Lower lobe of right lung (tissue), 2 donors: ENCODE measurements around the gene ZNF354C. TPM values are rescaled to one million over a fixed set of nuclear protein-coding genes. Genes with fewer than 3 reads are reported as not detected.

ENCODE experiments used
- ATAC-seq, 2 donors: fragments of 200-7000 bp; cut with Tn5 transposase; one replicate each; pipeline ENCODE4 v1.9.1; 2020 to 2022; ENCODE audit warnings: mild to moderate bottlenecking in 2 of 2, moderate library complexity in 2 of 2
- DNase-seq: peaks from one replicate; pipeline ENCODE4 v3.0.0-alpha.2; 2020
- H3K27ac ChIP-seq: fragments of 200-600 bp; one replicate; pipeline ENCODE4 v1.8.0; 2022
- H3K27me3 ChIP-seq: fragments of 200-600 bp; one replicate; pipeline ENCODE4 v1.8.0; 2022; ENCODE audit warnings: low read depth
- H3K36me3 ChIP-seq: fragments of 200-600 bp; one replicate; pipeline ENCODE4 v1.8.0; 2022; ENCODE audit warnings: mild to moderate bottlenecking
- H3K4me1 ChIP-seq: fragments of 200-600 bp; one replicate; pipeline ENCODE4 v1.8.0; 2022
- H3K4me3 ChIP-seq: fragments of 200-600 bp; one replicate; pipeline ENCODE4 v1.8.0; 2022; ENCODE audit warnings: mild to moderate bottlenecking
- H3K9me3 ChIP-seq: fragments of 200-600 bp; one replicate; pipeline ENCODE4 v1.8.0; 2022
- CTCF ChIP-seq: fragments of 200-600 bp; IDR thresholded peaks from one replicate; pipeline ENCODE4 v1.8.0; 2022; ENCODE audit warnings: antibody characterized with exemption, mild to moderate bottlenecking
- intact Hi-C: fragments of 100-400 bp; cut with DNase I; formaldehyde crosslinking; loops from one replicate; pipeline ENCODE4 v1.11.0; 2022
- total RNA-seq: library from RNA; stranded (reverse); fragmentation: NEBNext Ultra II Directional; extraction: Animal tissue kit (Norgen Biotek cat#: 25700); gene quantifications from one replicate; pipeline ENCODE4 v1.2.1, GENCODE V29; 2021
- donor health status: DM: no; HTN: yes; CAD: no; lungs with severe emphysema.

ZNF354C gene
- total RNA-seq, 1 donor from 2014 or later, result 6.7 TPM

DNA sequence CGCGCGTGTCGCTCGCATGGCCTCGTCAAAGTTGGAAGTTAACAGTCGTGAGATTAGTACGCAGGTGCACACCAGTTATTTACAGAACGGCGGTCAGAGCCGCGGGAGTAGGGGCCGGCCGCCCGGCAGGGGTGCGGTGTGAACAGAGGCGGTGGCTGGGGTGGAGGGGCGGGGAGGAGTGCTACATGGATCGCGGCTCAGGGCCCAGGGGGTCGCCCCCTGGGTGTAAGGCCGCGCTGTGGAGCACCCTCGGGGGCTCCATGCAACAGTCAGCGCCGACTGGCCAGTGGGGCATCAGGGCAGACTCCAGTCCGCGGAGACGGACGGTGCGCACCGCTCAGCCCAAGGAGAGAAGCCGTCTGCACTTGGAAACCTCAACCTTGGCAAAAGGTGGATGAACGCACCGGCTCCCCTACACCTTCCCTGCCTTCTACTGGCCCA is 60.3 kb downstream of the ZNF354C start:
- TF ChIP-seq CTCF, result no peak
- no peaks in the 10 kb centered on the region for H3K4me1 ChIP-seq
- DNase-seq, result peak; percentile 40
- H3K9me3 ChIP-seq, result no peaks in the 10 kb centered on the region
- no peak overlapping the region for H3K27ac ChIP-seq
- H3K27me3 ChIP-seq, result no peaks in the 10 kb centered on the region
- no peak for ATAC-seq
- no peaks in the 10 kb centered on the region for H3K36me3 ChIP-seq
- intact Hi-C loops, result no loop called here
- no peak overlapping the region for H3K4me3 ChIP-seq

DNA sequence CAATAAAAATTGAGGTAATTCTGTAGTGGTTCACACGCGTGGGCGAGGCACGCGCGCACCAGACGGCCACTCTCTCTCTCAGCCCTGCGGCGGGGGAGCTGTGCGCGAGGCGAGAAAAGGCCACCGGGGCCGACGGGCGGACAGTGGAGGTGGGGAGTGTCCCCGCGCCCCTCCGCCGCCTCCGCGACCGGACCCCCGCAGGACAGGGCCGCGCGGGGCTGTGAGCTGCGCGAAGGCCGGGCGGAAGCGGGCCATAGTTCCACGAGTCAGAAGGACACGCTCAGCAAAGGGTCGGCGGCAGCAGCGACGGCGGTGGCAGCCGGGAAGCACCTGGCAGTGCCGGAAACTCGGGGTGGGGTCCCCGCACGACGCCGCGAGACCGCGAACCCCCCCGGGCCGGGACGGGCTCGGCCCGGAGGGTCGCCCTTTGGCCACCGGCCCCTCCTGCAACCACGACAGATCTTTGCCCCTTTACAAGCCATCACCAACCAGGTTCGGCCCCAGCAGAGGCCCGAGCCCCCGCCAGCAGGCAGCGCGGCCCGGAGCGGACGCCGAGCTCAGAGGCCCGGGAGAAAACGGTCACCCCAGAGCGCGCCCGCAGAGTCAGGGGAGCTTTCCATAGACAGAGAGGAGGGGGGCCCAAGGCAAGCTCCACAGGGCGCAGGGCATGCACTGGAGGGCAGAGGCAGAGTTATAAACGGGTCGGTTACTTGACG is 60.9 kb downstream of the ZNF354C start:
- Histone ChIP-seq H3K27ac (no peak overlapping the region), H3K4me3 (no peak overlapping the region), H3K4me1 (no peaks in the 10 kb centered on the region), H3K27me3 (no peaks in the 10 kb centered on the region), H3K36me3 (no peaks in the 10 kb centered on the region), H3K9me3 (no peaks in the 10 kb centered on the region)
- no peak for ATAC-seq
- peak; percentile 43 for DNase-seq
- TF ChIP-seq CTCF, result no peak
- intact Hi-C loops, result no loop called here

DNA sequence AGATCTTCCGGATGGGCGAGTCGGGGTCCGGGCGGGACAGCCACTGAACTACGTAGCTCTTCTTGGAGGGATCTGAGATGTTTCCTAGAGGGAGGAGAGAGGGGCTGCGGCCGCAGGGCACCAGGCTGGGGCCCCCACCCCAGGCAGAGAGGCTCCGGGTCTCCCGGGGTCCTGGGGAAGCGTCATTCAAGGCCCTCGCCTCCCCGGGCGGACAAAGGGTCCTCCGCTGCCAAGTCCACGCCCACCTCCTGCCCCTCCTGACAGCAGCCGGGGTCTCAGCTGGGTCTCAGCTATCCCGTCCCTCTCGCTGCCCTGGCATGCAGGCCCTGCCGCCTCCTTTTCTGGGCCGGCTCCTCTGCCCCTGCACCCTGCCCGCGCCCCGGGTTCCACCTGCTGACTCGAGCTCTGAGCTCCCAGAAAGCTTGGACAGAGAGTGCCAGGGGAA is 61.5 kb downstream of the ZNF354C start:
- Histone ChIP-seq H3K4me3 (no peak overlapping the region), H3K9me3 (no peaks in the 10 kb centered on the region), H3K4me1 (no peaks in the 10 kb centered on the region), H3K27me3 (no peaks in the 10 kb centered on the region), H3K27ac (no peak overlapping the region), H3K36me3 (no peaks in the 10 kb centered on the region)
- no peak for ATAC-seq
- intact Hi-C loops, result no loop called here
- no peak for TF ChIP-seq CTCF
- DNase-seq, result peak; percentile 30

DNA sequence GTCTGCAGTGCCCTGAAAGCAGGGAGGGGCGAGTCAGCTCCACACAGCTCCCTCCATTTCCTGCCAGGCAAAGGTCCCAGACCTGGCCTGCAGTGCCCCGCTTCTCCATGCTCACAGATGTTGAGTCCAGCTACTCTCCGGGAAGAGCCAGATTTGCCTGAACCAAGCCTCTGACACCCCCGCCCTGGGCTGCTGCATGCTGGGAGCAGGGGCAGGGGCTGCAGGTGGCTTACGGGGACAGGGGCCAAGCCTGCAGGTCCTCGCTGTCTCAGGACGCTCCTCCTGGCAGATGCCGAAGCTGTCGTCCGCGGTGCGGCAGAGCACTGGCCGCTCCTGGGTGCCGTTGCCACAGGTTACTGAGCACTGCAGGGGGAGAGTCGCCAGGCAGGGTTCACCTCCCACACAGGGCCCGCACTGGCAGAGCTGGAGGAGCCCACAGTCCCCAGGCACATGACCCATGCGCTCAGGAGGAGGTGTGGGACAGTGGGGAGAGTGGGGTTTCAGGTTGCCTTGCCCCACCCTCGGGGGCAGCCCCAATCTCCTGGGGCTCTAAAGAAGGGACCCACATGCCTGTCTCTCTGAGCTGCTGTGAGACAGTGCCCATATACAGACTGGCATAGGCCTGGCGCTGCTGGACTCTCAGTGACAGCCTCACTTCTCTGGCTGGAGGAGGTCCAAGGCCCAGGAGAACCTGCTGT is 62.4 kb downstream of the ZNF354C start:
- DNase-seq (peak; percentile 32), ATAC-seq (no peak)
- no peak overlapping the region for H3K4me3 ChIP-seq
- intact Hi-C loops, result no loop called here
- H3K4me1 ChIP-seq, result no peaks in the 10 kb centered on the region
- H3K36me3 ChIP-seq, result no peaks in the 10 kb centered on the region
- H3K9me3 ChIP-seq, result no peaks in the 10 kb centered on the region
- H3K27me3 ChIP-seq, result no peaks in the 10 kb centered on the region
- no peak for TF ChIP-seq CTCF
- H3K27ac ChIP-seq, result no peak overlapping the region

- TF ChIP-seq CTCF, result no peak
- no peaks in the 10 kb centered on the region for H3K36me3 ChIP-seq
- no peak overlapping the region for H3K27ac ChIP-seq
- no peaks in the 10 kb centered on the region for H3K27me3 ChIP-seq
- H3K4me3 ChIP-seq, result no peak overlapping the region
- peak; percentile 16 for DNase-seq
- H3K9me3 ChIP-seq, result no peaks in the 10 kb centered on the region
- ATAC-seq, result no peak
- intact Hi-C loops, result no loop called here
- H3K4me1 ChIP-seq, result no peaks in the 10 kb centered on the region
Measured at GRCh38 chr5:179123109-179123426, 62.9 kb downstream of the ZNF354C start.
